Endothelial cell of umbilical vein (primary cell): ENCODE data around the gene TMEM82. TPM values are rescaled to one million over a fixed set of nuclear protein-coding genes. Genes with fewer than 3 reads are reported as not detected.

Experiments used
- BruUV-seq: library from RNA; stranded (reverse); fragments of 400-500 nt; replicated peaks from 2 replicates; lab custom pipeline; 2021; lab: Mats Ljungman, UMichigan
- CTCF ChIA-PET: fragments of 300-600, 350-600 bp; sonication (Branson Sonifier 250); formaldehyde crosslinking; loops from one replicate; lab custom pipeline; 2021; ENCODE audit warnings: antibody characterized with exemption, inconsistent platforms; lab: Charles Lee
- POLR2A ChIA-PET: fragments of 300-600, 350-600 bp; sonication (Branson Sonifier 250); formaldehyde crosslinking; loops from one replicate; lab custom pipeline; 2021; ENCODE audit warnings: antibody characterized with exemption, inconsistent platforms; lab: Charles Lee
- DNase-seq: peaks from one replicate; pipeline ENCODE4 v3.0.0-alpha.2; 2011; ENCODE audit warnings: low read depth, low spot score
- FAIRE-seq: peaks from 2 replicates; lab custom pipeline; 2011; peaks lifted over from hg19 to GRCh38; lab: Jason Lieb, UNC
- H2AFZ ChIP-seq: 2 replicates; pipeline ENCODE4 v1.6.0; 2012; ENCODE audit warnings: low read depth, low read length, control low read depth, inconsistent platforms
- H3K27ac ChIP-seq: 2 replicates; pipeline ENCODE4 v1.5.1; 2011; ENCODE audit warnings: low read depth, mild to moderate bottlenecking, control low read depth, low read length, moderate library complexity; ENCODE audit not compliant: insufficient read depth
- H3K27me3 ChIP-seq, 2 experiments: 2 replicates each; pipeline versions ENCODE4 v1.6.0 to v1.6.1; 2011; ENCODE audit warnings: low read length in 2 of 2, mixed read lengths in 1 of 2; ENCODE audit not compliant: control insufficient read depth in 2 of 2, insufficient read depth in 2 of 2
- H3K36me3 ChIP-seq, 2 experiments: 2 replicates in 1 of 2; 3 replicates in 1 of 2; pipeline ENCODE4 v1.5.1; 2011; ENCODE audit warnings: low read length in 2 of 2, mild to moderate bottlenecking in 1 of 2, moderate library complexity in 1 of 2; ENCODE audit not compliant: control insufficient read depth in 2 of 2, insufficient read depth in 2 of 2; ENCODE audit errors: extremely low read depth in 1 of 2
- H3K4me1 ChIP-seq: 3 replicates; pipeline ENCODE4 v1.5.1; 2011; ENCODE audit warnings: mild to moderate bottlenecking, low read length; ENCODE audit not compliant: control insufficient read depth, insufficient read depth; ENCODE audit errors: extremely low read depth
- H3K4me2 ChIP-seq: 2 replicates; pipeline ENCODE4 v1.6.1; 2011; ENCODE audit warnings: low read length, control low read depth, mixed read lengths; ENCODE audit not compliant: insufficient read depth
- H3K4me3 ChIP-seq, 3 experiments: fragments of 200-600 bp in 1 of 3; sonication (generic), shearing (Covaris generic) in 1 of 3; replicated peaks in 1 of 3; 2 replicates each; pipeline ENCODE4 v1.5.1; 2011 to 2016; ENCODE audit warnings: control low read depth in 3 of 3, low read length in 3 of 3, mild to moderate bottlenecking in 2 of 3, inconsistent platforms in 1 of 3, low read depth in 1 of 3, moderate library complexity in 1 of 3; ENCODE audit not compliant: insufficient read depth in 1 of 3
- H3K79me2 ChIP-seq: 2 replicates; pipeline ENCODE4 v1.6.0; 2012; ENCODE audit warnings: low read length, inconsistent platforms; ENCODE audit not compliant: control insufficient read depth, insufficient read depth
- H3K9ac ChIP-seq: replicated peaks from 2 replicates; pipeline ENCODE3; 2011; ENCODE audit warnings: low read length, control low read depth; ENCODE audit not compliant: insufficient read depth; ENCODE audit errors: extremely low read depth
- H3K9me1 ChIP-seq: replicated peaks from 3 replicates; pipeline ENCODE4 v1.6.0; 2011; ENCODE audit warnings: mild to moderate bottlenecking, low read length; ENCODE audit not compliant: control insufficient read depth, insufficient read depth; ENCODE audit errors: extremely low read depth
- H3K9me3 ChIP-seq: replicated peaks from 2 replicates; pipeline ENCODE4 v1.5.1; 2012; ENCODE audit warnings: low read length, inconsistent platforms; ENCODE audit not compliant: control insufficient read depth, insufficient read depth
- H4K20me1 ChIP-seq: replicated peaks from 2 replicates; pipeline ENCODE3; 2011; ENCODE audit warnings: mild to moderate bottlenecking, low read length; ENCODE audit not compliant: control insufficient read depth, insufficient read depth; ENCODE audit errors: extremely low read depth
- EZH2 ChIP-seq: IDR thresholded peaks from 2 replicates; pipeline ENCODE4 v1.6.1; 2012; ENCODE audit warnings: borderline replicate concordance, low read depth, mild to moderate bottlenecking, moderate library complexity, low read length, inconsistent platforms; ENCODE audit not compliant: severe bottlenecking
- FOS ChIP-seq: IDR thresholded peaks from 2 replicates; pipeline ENCODE4 v1.6.1; 2011; ENCODE audit warnings: mild to moderate bottlenecking, low read length, moderate library complexity, borderline replicate concordance; ENCODE audit not compliant: insufficient read depth
- GATA2 ChIP-seq: IDR thresholded peaks from 2 replicates; pipeline ENCODE4 v1.7.0; 2011; ENCODE audit warnings: low read depth, mild to moderate bottlenecking, moderate library complexity, mixed read lengths, low read length; ENCODE audit not compliant: insufficient read length, insufficient read depth
- JUN ChIP-seq: IDR thresholded peaks from 2 replicates; pipeline ENCODE4 v1.6.1; 2011; ENCODE audit warnings: borderline replicate concordance, low read depth; ENCODE audit not compliant: insufficient read length, insufficient read depth
- MAX ChIP-seq: IDR thresholded peaks from 2 replicates; pipeline ENCODE4 v1.6.1; 2011; ENCODE audit not compliant: insufficient read depth, insufficient read length
- MYC ChIP-seq: IDR thresholded peaks from one replicate; pipeline ENCODE4 v1.6.1; 2011; ENCODE audit warnings: mild to moderate bottlenecking, low read depth, low read length
- POLR2A ChIP-seq: IDR thresholded peaks from 2 replicates; pipeline ENCODE4 v1.6.1; 2012; ENCODE audit warnings: low read depth, mild to moderate bottlenecking, control low read depth, low read length
- POLR2AphosphoS5 ChIP-seq: IDR thresholded peaks from 2 replicates; pipeline ENCODE4 v1.6.1; 2012; ENCODE audit warnings: low read depth, mild to moderate bottlenecking, control low read depth, low read length, moderate library complexity; ENCODE audit not compliant: insufficient read depth
- dilution Hi-C: fragments of 300-500 bp; cut with MboI; formaldehyde crosslinking; loops from one replicate; pipeline ENCODE4 v1.15.0; 2019; ENCODE audit warnings: low sequenced_read_pairs; ENCODE audit not compliant: extremely low pct_ligation_motif_present
- intact Hi-C: fragments of 100-400 bp; cut with micrococcal nuclease; formaldehyde crosslinking; loops from one replicate; pipeline ENCODE4 v1.10.0; 2022
- polyA plus RNA-seq, 4 experiments: library from polyadenylated mRNA; depleted of rRNA in 3 of 4; stranded (reverse) in 3 of 4; unstranded in 1 of 4; fragments of >200 nt; gene quantifications; 2 replicates each; pipeline versions ENCODE4 v1.2.1 to v1.2.3, GENCODE V29; 2011 to 2012; ENCODE audit warnings: missing spikeins in 1 of 4
- total RNA-seq: library from RNA; stranded (reverse); gene quantifications from 2 replicates; pipeline ENCODE4 v1.2.3, GENCODE V29; 2021
- TF ChIP-seq, protein P1 (sequence below), 2 donors: IDR thresholded peaks; 1 replicate in 1 of 2; 2 replicates in 1 of 2; pipeline ENCODE4 v1.5.1; 2011; ENCODE audit warnings: low read length in 2 of 2, mild to moderate bottlenecking in 2 of 2, moderate library complexity in 2 of 2, control low read depth in 1 of 2, inconsistent platforms in 1 of 2, low read depth in 1 of 2; ENCODE audit not compliant: insufficient read depth in 1 of 2; ENCODE audit errors: extremely low read depth in 1 of 2

The TMEM82 gene
- total and polyA plus RNA-seq, 2 donors (not counting 3 experiments of a cell fraction or from before 2014, with no cell fraction given): not detected

GRCh38 chr1:15705184-15705566, 37.1 kb upstream of the TMEM82 start:
- no TSS peak for BruUV-seq
- dilution Hi-C loops (no loop called here), intact Hi-C loops (no loop called here)
- ChIA-PET POLR2A (no interaction called here), CTCF (interaction anchor here (1.4 kb wide), 1 partner anchor 9 kb away, joined by 3 read pairs; no protein-coding TSS in a partner anchor)
- Histone ChIP-seq H3K9ac (no peak overlapping the region), H3K4me1 (no peaks in the 10 kb centered on the region), H3K79me2 (peaks cover 37% of the 10 kb centered on the region), H3K9me1 (no peaks in the 10 kb centered on the region), H3K36me3 (peaks cover 0 to 4% of the 10 kb centered on the region in 2 experiments), H3K27ac (no peak overlapping the region), H3K4me2 (no peak overlapping the region), H2AFZ (no peak overlapping the region), H3K27me3 (no peaks in the 10 kb centered on the region), H3K4me3 (no peak overlapping the region), H3K9me3 (no peaks in the 10 kb centered on the region), H4K20me1 (peaks cover under 1% of the 10 kb centered on the region)
- no peak for DNase-seq
- no peak for FAIRE-seq
- TF ChIP-seq GATA2: no peak
- TF ChIP-seq EZH2: no peak
- no peak for TF ChIP-seq MYC
- TF ChIP-seq JUN: no peak
- no peak for TF ChIP-seq MAX
- no peak for TF ChIP-seq POLR2A
- TF ChIP-seq FOS: no peak
- TF ChIP-seq, protein P1, sequence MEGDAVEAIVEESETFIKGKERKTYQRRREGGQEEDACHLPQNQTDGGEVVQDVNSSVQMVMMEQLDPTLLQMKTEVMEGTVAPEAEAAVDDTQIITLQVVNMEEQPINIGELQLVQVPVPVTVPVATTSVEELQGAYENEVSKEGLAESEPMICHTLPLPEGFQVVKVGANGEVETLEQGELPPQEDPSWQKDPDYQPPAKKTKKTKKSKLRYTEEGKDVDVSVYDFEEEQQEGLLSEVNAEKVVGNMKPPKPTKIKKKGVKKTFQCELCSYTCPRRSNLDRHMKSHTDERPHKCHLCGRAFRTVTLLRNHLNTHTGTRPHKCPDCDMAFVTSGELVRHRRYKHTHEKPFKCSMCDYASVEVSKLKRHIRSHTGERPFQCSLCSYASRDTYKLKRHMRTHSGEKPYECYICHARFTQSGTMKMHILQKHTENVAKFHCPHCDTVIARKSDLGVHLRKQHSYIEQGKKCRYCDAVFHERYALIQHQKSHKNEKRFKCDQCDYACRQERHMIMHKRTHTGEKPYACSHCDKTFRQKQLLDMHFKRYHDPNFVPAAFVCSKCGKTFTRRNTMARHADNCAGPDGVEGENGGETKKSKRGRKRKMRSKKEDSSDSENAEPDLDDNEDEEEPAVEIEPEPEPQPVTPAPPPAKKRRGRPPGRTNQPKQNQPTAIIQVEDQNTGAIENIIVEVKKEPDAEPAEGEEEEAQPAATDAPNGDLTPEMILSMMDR (IDR thresholded peaks at IDR 0.05; ENCODE audit: extremely low read depth in 1 of 2, insufficient read depth in 1 of 2, low read depth in 1 of 2, low read length in 2 of 2): no peak
- no peak for TF ChIP-seq POLR2AphosphoS5
